ENCODE data around the gene CRYBB1.

CRYBB1 gene

DNA sequence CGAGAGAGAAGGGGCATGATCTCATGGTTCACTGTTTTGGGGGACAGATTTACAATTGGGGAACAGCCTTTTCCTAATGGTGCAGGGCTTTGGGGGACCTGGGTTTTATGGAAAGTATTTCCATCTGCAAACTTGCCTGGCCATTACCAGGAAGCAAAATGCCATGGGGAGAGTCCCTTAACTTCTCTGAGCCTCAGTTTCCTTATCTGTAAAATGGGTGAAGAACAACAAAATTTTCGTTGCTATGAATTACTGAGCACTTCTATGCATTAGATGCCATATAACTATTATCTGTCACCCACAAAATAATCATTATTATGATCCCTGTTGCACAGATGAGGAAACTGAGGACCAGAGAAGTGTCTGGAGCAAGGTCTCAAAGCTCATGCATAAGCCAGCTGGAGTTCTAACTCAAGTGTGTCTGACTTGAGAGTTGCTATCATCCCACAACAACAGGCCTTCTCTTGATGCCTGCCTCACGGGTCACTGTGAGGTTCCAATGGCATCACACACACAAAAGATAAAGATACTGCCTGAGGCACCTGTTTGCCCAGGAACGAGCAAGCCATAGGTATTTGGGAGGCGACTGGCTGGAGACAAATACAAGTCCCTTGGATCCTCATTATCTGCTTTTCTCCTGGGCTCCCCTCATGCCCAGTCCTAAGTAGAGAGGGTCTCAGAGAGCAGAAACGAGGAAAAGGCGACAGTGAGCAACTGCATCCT, 43.7 kb downstream of the CRYBB1 start:
- DNase-seq, result no peak

DNA sequence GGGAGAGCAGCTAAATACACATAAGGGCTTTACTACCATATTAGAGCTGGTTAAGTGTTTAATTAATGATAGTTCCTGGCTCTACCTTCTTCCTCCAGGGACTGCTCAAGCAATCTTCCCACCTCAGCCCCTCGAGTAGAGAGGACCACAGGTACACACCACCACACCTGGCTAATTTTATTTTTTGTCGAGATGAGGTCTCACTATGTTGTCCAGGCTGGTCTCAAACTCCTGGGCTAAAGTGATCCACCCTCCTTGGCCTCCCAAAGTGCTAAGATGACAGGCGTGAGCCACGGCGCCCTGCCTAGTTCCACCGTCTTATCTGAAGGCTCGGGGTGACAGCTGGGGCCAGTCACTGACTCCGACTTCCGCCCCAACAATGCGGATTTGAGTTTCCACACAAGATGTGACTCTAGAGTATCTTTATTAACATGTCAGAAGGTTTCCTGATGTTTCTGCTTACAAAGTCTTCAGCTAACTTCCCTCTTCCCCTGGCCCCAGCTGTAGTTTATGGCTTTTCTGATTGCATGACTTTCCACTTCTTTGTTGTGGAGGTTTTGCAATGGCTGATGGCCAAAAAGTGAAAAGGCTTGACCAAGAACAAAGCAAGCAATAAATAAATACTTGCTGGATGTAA, 44.7 kb downstream of the CRYBB1 start:
- DNase-seq, result no peak

DNA sequence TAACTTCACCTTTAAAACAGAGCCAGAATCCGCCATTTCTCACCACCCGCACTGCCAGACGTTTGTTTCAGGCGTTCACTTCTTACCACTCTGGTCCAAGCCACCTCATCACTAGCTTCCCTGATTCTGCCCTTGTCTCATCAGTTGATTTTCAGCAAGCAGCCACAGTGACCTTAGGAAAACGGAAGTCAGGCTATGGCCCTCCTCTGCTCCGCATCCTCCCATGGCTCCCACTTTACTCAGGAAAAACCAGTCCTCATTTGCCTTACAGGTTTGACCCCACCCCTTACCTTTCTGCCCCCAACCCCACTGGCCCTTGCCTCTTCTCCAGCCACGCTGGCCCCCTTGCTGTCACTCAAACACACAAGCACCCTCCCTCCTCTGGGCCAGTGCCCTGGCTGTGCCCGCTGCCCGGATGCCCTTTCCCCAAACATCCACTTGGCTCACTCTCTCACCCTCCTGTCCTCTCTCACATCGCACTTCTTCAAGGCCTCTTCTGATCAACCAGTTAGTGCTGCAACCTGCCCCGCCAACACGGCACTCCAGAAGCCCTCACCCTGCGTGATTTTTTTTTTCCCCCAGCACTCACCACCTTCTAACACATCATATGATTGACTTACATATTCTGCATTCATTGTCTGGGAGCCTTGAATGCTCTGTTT, 46.8 kb downstream of the CRYBB1 start:
- DNase-seq, result no peak

DNA sequence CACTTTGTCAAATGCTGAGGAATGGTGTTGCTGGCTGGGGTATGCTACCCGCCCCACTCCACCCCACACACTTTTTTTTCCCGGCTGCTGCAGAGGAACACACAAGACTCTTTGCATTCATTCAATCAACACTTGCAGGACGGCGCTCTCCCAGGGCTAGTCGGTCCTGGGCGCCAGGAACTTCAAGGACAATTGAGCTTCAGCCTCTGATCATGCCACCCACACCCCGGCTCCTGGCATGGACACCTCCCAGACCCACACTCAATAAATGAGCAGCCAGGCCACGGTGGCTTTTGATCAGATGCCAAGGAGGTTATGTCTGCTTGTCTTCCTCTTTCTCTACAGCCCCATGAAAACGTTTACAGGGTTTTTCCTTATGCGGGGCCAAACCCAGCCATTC, 47.7 kb downstream of the CRYBB1 start:
- no peak for DNase-seq

DNA sequence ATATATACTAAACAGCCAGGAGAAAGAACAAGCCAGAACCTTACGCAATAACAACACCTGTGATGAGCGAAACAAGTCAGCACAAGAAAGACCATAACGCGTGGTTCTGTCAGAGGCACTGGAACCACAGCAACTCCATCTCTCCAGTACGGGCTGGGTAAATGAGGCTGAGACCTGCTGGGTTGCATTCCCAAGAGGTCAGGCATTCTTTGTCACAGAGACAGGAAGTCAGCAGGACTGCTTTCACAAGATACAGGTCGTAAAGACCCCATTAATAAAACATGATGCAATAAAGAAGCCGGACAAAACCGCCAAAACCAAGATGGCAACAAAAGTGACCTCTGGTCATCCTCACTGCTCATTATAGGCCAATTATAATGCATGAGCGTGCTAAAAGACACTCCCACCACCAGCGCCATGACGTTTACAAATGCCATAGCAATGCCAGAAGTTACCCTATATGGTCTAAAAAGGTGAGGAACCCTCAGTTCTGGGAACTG, 49.6 kb downstream of the CRYBB1 start:
- no peak for DNase-seq

DNA sequence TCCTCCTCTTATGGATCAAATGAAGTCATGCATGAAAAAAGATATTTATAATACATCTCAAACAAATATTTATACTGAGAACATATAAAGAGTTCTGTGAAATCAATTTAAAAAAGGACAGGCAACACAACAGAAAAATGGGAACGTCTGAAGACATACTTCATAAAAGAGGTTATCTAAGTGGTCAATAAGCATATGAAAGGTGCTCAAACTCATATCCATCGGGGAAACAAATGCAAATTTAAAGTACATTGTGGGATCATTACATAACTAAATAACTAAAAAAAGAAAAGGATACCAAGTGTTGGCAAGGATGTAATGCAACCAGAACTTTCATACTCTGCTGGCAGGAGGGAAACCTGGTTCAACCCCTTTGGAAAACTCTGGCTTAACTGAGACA, 50.2 kb downstream of the CRYBB1 start:
- no peak for DNase-seq

DNA sequence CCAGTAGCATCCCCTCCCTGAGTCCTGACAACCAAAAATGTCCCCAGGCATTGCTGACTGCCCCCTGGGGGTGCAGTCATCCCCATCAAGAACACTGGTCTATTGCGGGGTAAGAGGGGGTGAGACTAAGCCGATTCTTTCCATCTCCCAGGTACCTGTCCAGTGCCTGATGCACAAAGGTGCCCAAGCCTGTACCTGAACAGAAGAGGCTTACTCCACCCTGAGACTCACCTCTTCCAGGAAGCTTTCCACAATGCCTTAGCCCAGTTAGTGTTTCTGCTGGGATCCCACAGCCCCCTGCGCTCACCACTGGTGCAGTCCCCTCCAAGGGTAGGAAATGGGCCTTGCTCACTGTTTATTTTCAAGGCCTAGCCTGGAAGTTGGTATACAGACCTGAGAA, 50.8 kb downstream of the CRYBB1 start:
- DNase-seq, result no peak

DNA sequence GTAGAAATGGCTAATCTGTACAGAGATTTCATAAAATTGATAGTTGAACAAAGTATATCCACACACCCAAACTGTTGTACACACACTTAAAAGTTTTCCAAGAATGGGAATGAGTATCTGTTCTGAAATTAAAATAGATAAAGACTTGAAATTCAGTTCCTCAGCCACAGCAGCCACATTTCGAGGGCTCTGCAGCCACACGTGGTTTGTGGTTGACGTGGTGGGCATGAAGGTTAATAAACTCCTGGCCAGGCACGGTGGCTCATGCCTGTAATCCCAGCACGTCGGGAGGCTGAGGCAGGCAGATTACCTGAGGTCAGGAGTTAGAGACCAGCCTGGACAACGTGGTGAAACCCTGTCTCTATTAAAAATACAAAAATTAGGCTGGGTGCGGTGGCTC, 51.9 kb downstream of the CRYBB1 start:
- no peak for DNase-seq

DNA sequence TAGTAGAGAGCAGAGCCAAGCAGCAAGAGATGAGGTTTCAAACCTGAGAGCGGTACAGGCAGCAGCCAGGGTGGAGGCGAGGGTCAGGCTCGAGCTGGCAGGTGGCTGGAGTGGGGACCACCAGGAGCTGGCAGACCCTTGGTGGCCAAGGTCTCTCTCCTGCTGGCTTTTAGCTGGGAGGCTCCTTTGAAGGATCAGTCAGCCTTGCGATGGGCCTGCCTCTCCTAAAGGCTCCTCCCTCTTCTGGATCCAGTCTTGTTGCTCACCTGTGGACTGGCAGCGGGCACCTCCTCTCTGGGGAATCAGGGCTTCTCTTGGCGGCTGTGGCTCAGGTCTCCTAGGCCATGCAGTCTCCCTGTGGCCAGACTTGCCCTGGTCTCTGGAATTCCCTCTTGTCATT, 52.6 kb downstream of the CRYBB1 start:
- no peak for DNase-seq

DNA sequence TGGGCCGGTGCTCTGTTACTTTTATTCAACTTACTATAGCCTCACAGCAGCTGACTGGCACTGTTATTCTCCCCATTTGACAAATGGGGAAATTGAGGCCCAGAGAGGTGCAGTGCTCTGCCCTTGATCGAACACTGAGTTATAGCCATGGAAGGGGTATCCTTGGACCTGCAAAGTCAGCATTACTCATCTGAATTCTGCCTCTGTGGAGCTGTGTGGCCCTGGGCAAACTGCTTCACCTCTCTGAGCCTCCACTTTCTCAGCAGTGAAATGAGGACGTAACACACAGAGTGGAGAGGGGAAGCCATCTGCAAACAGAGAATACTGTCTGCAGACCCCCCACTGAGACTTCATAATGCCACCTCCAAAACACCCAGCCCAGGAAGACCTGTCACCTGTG, 53.2 kb downstream of the CRYBB1 start:
- DNase-seq, result no peak

DNA sequence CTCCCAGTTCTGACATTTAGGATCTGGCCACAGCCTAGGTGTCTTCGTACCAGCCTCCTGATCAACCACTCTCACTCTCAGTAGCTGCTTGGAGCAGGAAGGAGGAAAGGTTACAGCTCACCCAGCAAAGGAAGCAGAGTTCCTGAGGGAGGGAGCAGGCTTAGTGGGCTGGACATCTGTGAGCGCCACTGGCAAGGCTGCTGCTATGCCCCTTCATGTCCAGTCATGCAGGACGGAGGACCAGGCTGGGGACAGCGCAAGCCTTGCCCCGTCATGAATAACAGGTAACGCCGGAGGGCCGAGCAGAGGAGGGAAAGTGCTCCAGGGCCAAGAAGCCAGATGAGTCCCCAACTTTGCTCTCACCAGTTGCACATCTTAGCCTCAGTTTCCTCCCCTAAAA, 53.6 kb downstream of the CRYBB1 start:
- no peak for DNase-seq

DNA sequence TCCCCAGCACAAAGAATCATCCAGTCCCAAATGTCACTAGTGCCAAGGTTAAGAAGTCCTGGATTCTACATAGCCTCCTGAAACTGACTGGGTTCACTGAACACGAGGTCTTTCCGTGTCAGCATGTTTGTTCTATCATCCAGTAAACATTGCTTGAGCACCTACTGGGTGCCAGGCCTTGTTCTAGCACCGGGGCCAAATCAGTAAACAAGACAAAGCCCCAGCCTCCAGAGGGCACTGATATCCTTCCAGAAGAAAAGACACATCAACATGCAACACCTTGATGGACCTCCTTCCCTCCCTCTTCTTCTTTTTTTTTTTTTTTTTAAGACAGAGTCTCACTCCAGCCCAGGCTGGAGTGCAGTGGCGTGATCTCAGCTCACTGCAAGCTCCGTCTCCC, 54.8 kb downstream of the CRYBB1 start:
- no peak for DNase-seq

DNA sequence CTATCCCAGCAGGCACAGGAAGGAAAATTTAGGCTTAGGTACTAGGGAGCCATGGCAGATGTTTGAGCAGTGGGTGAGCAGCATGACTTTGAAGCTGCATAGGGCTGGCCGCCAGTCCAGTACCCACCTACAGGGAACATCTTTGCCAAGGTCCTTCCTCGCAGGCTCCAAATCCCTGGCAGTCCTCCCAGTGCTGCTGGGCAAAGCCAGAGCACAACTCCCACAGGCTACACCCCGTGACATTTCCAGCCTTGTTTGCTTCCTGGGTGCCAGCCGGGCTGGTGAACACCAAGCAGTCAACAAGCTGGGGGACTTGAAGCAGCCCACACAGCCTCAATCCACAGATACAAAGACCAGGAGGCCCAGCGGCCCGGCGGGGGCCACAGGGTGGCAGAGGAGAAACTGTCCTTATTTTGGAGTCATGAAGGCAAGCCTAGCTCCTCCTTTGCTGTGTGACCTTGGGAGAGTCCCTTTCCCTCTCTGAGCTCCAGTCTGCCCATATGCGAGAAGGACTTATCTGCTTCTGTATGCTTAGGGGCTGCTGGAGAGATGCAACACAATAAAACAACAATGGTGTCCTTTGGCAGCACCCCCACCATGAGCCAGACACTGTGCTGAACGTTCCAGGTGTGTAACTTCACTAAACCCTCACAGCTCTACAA, 55.9 kb downstream of the CRYBB1 start:
- no peak for DNase-seq

DNA sequence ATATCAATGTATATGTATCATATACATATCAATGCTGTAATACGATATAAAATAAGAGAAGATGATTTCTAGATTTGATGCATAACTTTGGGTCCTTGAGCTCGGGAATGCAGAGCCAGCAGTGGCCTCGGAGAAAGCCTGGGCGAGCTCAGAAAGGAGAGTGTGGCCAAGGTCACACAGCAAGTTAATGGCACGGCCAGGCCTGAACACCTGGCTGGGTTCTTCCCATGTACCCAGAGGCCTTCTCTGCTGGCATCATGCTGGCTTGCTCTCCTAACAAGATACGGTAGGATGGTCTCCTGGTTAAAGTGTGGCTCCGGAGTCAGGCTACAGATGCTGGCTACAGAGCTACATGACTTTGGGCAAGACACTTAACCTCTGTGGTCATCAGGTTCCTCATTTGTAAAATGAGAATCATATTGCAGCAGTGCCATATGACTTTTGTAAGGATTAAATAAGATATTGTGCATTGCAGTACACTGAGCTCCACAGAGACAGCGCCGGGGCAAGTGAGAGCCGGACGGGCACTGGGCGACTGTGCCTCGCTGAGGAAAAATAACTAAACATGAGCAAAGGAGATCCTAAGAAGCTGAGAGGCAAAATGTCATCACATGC, 57.8 kb downstream of the CRYBB1 start:
- DNase-seq, result no peak

DNA sequence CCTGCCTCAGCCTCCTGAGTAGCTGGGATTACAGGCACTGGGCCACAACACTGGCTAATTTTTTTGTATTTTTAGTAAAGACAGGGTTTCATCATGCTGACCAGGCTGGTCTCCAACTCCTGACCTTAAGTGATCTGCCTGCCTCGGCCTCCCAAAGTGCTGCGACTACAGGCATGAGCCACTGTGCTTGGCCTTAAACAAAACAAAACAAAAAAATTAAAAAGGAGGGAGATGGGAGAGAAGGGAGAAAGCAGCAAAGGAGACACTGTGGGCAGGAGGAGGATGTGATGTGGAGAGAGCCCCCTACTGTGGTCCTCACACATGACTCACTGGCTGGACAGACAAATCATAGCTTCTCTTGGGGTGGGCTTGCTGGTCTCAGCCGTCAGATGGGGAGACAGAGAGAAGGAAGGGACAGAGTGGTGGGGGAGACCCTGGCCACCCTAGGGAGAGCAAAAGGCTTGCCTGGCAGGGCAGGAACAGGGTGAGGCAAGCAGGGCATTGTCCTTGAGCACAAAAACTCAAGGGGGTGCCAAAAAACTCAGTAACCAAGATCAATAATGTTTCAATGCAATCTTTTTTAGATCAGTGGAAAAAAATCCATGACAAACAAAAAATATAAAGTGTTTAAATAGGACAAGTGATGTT, 59.5 kb downstream of the CRYBB1 start:
- DNase-seq, result no peak

DNA sequence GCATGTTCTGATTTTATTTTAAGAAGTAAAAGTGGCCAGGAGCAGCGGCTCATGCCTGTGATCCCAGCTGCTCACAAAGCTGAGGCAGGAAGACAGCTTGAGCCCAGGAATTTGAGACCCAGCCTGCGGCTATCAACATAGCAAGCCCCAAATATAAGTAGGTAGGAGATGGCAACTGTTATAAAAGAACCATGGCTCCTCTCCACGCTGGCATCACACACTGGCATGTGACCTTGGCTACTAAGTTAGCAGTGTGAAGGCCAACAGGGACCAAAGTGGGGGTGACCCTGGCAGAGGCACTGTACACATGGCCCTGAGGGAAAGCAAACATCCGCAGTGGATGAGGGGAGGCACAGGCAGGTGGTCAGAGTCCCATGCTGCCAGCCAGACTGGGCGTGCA, 60.9 kb downstream of the CRYBB1 start:
- DNase-seq, result no peak

DNA sequence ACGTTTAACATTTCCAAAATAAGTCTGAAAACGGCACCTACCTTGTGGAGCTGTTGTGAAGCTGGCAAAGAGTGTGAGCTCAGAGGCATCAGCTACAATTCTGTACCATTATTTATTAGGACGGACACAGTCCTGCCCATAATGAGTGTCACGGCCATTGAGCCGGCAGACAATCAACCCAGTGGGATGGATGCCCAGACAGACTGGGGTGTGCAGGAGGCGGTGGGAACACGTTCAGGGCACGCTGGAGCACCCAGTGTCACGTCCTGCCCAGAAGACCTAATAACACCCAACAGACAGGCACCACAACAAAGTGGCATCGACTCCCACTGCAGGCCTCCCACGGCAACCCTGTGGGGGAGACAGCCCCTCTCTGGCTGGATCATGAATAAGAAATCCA, 62.3 kb downstream of the CRYBB1 start:
- DNase-seq, result no peak

DNA sequence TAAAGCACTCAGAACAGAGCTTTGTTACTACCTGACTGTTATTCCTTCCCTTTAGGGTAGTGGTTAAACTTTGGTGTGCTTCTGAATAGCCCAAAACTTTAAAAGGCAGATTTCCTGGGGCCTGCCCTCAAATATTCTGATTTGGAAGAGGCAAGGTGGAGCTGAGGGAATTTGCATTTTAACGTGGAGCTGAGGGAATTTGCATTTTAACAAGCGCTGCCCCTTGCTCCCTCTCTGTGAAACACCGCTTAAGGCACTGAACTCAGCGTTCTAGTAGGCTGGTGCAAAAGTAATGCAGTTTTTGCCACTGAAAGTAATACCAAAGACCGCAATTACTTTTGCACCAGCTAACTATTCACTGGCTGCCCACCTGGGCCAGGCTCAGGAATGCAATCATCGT, 62.9 kb downstream of the CRYBB1 start:
- DNase-seq, result no peak

DNA sequence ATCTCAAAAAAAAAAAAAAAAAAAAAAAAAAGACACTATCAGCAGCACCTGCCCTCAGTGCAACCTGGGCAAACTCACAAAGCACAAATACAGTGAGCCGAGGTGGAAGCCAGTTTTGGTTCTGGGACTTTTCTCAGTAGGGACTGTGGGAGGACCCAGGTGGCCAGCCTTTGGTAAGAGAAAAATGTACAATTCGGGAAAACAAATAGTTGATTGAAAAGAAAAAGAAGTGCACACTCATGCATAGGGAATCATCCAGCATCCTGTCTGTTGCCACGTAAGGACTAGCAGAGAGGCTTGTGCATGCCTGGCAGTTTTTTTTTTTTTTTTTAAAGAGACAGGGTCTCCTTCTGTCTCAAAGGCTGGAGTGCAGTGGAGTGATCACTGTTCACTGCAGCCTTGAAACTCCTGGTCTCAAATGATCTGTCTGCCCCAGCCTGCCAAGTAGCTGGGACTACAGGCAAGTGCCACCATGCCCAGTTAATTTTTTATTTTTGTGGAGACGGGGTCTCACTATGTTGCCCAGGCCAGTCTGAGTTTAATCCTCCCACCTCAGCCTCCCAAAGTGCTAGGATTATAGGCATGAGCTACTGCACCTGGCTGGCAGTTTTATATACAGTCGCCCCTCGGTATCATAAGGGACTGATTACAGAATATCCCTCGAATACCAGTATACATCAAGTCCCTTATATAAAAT, 64.6 kb downstream of the CRYBB1 start:
- DNase-seq, result no peak

DNA sequence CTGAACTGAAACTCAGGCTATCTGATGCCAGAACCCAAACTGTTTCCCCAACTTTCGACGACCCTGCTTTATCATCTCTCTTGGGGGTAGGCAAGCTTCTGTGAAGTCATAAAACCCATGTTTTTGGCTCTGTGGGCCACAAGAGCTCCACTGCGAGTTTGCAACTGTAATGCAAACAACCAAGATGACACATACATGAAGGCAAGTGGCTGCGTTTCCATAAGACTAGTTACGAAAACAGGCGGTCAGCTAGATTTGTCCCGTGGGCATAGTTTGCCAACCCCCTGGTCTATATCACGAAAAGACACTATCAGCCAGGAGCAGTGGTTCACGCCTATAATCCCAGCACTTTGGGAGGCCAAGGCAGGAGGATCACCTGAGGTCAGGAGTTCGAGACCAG, 65.4 kb downstream of the CRYBB1 start:
- no peak for DNase-seq

DNA sequence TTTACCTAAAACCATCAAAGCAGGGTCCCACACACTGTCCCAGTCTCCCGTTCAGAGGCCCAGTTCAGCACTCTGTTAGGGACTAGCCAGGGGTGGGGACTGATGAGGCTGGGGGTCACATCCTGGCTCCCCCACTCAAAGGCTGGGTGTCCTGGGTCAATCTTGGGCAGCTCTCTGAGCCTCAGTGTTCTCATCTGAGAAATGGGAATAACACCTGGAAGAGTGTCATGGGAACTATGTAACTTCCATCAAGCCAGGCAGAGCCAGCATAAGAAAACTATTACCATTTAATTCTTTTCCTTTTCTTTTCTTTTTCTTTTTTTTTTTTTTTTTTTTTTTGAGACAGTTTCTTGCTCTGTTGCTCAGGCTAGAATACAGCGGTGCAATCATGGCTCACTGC, 66.3 kb downstream of the CRYBB1 start:
- no peak for DNase-seq

DNA sequence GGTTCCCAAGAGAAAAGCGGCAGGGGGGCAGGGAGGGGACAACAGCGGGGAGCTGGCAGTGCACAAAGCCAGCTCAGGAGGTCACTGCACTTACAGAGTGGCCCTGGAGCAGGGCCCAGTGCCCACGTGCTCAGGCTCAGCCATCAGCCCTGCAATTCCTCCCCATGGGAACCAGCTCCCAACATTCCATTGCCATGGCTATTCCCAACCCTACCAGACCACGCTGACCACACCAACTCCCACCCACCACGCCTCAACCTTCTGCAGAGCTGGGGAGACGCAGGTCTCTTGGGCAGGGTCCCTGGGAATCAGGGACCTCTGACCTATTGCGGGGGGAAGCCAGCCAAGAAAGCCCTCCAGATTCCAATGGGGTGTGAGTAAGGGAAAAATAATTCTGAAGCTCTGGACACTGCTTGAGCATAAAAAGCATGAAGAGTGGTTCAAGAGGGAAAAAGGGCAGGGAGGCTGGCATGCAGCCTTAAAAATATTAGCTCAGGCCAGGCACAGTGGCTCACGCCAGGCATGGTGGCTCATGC, 67.3 kb downstream of the CRYBB1 start:
- DNase-seq, result no peak

All from activated CD4-positive, CD25-positive, alpha-beta regulatory T cell (primary cell).